GM21737 (cell line): Measurements from ENCODE around the gene ZBTB1.
"Not testable (repeated sequence)": the region's sequence is repeated elsewhere in the genome, so short reads cannot be mapped to it uniquely, and the experiment has no call there.

Source experiments
- ATAC-seq: cut with Tn5 transposase; IDR thresholded peaks from one replicate; pipeline ENCODE4 v1.9.1; 2021; ENCODE audit warnings: mild to moderate bottlenecking, moderate library complexity; ENCODE audit not compliant: unreplicated experiment

ZBTB1 gene

DNA sequence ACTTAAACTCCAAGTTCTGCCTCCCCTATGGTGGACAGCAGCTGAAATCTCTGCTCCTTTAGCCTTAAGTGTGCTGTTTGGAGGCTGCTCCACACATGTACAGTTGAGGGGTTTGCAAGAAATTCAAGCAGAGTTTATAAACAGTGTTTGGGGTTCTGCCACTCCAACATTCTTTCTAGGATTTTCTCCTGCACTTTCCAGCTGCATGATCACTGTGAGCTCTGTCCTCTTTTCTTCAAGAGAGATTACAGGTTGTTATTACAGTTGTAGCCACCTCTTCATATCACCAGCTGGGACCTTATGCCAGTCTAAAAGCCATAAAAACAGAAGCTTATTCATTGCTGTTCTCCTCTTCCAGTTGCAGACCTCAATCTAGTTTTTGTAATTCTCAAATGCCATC, 9.3 kb upstream of the ZBTB1 start:
- no peak for ATAC-seq

DNA sequence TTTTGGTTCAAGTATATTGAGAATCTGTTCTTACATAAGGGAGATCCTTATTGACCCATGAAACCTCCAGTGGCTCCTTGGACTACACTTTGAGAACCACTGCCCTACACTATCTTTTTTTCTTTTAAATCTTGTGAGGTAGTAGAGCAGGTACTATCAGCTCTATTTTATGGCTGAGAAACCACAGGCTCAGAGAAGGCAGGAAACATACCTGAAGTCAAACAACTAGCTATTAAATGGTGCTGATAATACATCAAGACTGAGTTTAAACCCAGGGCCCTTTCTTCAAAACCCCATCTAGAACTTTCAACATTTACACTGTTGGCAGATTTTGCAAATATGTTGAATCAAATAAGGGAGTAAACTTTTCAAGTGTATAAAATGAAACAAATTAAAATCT, 7.8 kb upstream of the ZBTB1 start:
- ATAC-seq = no peak

GRCh38 chr14:64500088-64500487, 4.5 kb upstream of the ZBTB1 start:
- no peak for ATAC-seq

DNA sequence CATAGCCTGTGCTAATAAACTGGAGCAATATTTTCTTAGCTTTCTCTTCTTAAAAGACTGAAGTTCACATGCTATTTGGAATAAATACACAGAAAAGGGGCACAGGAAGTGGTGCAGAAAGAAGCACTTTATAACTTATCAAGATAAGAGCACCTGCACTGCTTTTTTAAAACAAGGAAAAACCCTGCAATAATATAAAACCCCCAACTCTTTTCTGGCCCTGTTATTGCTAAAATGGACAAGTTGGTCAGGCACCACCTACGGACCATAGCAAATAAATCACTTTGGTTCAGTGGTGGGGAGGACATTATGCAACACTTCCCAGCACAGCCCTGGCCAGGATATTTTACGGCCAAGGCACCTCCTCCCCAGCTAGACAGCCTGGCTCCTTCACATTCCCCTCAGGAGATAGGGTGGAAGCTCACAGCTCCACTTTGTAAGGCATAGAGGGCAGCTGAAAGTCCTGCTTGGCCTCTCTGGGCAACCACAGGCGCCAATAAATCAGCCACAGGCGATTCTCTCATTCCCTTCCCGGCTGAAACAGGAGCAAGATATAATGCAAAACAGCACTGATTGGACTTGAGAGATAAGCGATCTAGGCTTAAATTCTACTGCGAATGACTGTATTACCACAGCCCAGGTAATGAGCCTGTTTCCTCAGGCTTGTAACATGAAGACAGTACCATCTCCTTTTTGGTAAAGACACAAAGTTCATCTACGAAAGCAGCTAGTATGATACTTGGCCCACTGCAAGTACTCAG, 3.0 kb upstream of the ZBTB1 start:
- ATAC-seq = no peak

DNA sequence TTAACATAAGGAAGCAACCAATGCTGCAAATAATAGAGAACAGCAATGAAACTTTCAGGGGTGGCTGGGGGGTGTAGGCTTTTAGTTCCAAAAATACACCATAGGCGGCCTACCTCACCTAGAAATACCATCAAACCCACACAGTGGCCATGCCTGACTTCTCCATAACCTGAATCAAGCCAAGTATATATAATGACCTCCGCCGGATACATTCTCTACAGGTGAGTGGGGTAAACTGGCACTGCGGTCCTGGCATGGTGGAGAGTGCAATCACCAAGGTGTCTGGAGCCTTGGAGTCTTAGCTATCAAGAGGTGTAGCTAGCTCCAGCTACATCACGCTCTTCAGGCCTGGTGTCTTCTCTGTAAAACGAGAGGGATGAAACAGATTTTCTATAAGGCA, 2.1 kb upstream of the ZBTB1 start:
- ATAC-seq = no peak

- peak; percentile 3 for ATAC-seq
These were observed 1.6 kb upstream of the ZBTB1 start for GRCh38 chr14:64502887-64503433.

- peak; percentile 56 for ATAC-seq
These were observed 898 bp upstream of the ZBTB1 start, which contains the start of gene ZBTB25 for GRCh38 chr14:64503434-64504309. TSS of gene ZBTB25 (minus strand) at chr14:64503838. CDS start at chr14:64490533, 13,305 bp downstream.

- peak; percentile 21 for ATAC-seq
These were observed 576 bp downstream of the ZBTB1 start for GRCh38 chr14:64504897-64505794.

- ATAC-seq = no peak
These were observed 2.2 kb downstream of the ZBTB1 start for GRCh38 chr14:64506721-64507120.

GRCh38 chr14:64507376-64508156, 3.0 kb downstream of the ZBTB1 start:
- no peak for ATAC-seq

GRCh38 chr14:64508215-64508776, 3.7 kb downstream of the ZBTB1 start:
- ATAC-seq = no peak

GRCh38 chr14:64509036-64509435, 4.5 kb downstream of the ZBTB1 start:
- no peak for ATAC-seq

GRCh38 chr14:64510825-64511671, 6.5 kb downstream of the ZBTB1 start:
- no peak for ATAC-seq

GRCh38 chr14:64513271-64513670, 8.7 kb downstream of the ZBTB1 start:
- no peak for ATAC-seq

DNA sequence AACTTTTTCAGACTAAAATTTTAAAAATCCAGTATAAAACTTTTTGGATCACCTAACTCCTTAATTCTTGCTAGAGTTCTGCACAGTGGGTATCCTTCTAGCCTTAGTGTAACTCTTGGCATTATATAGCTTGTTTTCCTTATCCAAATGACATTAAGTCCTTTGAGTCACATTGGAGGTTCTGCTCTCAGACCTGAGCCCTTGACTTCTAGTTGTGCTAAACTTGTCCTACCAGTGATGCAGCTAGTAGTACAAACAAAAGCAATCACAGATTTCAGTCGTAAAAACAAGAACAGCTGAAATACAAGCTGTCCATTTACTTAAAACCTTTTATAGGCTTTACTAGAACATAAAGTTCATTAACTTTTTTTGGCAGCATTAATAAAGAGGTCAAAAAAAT, 10.5 kb downstream of the ZBTB1 start:
- no peak for ATAC-seq

- ATAC-seq = no peak
These were observed 12.4 kb downstream of the ZBTB1 start for GRCh38 chr14:64516969-64517368.

DNA sequence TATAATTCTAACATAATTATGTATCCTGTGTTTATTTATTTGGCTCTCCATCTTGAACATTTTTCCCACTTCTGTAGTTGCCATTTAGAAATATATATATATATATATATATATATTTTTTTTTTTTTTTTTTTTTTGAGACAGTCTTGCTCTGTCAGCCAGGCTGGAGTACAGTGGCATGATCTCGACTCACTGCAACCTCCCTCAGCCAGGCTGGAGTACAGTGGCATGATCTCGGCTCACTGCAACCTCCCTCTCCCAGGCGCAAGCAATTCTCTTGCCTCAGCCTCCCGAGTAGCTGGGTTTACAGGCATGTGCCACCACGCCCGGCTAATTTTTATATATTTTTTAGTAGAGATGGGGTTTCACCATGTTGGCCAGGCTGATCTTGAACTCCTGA, 13.1 kb downstream of the ZBTB1 start:
- not testable (repeated sequence) for ATAC-seq

DNA sequence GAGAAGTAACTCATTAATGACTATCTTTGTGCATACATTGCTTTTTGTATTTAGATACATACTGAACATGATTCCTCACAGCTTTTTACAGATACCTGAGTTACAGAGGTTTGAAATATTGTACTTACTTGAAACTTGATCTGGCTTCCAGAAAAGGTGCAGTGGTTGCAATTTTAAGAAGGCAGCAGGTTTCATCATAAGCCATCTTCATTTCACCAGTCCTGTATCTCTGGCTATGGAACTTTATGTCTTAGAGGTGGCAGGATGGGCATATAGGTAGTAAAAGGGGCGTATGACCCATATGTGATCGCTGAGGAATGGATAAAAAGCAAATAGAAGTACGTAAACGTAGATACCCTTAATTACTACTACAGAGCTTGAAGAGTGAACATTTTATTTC, 13.7 kb downstream of the ZBTB1 start:
- no peak for ATAC-seq

GRCh38 chr14:64520699-64521098, 16.1 kb downstream of the ZBTB1 start:
- ATAC-seq = no peak
